ENCODE data around the gene BHLHE40.

BHLHE40 gene

DNA sequence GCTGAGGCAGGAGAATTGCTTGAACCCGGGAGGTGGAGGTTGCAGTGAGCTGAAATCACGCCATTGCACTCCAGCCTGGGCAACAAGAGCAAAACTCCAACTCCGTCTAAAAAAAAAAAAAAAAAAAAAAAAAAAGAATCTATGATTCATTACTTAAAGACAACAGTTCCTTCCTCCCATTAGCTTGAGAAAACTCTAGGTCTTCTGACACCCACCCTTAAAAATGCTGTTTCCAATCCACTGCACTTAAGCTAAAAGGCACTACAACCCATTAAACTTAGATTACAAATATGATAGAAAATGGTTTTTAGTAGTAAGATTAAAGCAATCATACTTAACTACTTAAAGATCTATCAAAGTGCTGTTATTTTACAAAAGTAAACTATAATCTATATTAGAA lies 40.0 kb upstream of the BHLHE40 start:
- DNase-seq (ENCODE audit: extremely low read depth, low read depth): no peak
- no peak overlapping the region for H3K4me3 ChIP-seq (replicated peaks; ENCODE audit: low read depth, low read length)
- TF ChIP-seq, protein P1, sequence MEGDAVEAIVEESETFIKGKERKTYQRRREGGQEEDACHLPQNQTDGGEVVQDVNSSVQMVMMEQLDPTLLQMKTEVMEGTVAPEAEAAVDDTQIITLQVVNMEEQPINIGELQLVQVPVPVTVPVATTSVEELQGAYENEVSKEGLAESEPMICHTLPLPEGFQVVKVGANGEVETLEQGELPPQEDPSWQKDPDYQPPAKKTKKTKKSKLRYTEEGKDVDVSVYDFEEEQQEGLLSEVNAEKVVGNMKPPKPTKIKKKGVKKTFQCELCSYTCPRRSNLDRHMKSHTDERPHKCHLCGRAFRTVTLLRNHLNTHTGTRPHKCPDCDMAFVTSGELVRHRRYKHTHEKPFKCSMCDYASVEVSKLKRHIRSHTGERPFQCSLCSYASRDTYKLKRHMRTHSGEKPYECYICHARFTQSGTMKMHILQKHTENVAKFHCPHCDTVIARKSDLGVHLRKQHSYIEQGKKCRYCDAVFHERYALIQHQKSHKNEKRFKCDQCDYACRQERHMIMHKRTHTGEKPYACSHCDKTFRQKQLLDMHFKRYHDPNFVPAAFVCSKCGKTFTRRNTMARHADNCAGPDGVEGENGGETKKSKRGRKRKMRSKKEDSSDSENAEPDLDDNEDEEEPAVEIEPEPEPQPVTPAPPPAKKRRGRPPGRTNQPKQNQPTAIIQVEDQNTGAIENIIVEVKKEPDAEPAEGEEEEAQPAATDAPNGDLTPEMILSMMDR (IDR thresholded peaks at IDR 0.05; ENCODE audit: low read depth, low read length, missing control alignments): no peak

- DNase-seq (ENCODE audit: extremely low read depth, low read depth): no peak
- TF ChIP-seq, protein P1 (IDR thresholded peaks at IDR 0.05; ENCODE audit: low read depth, low read length, missing control alignments): no peak
These were observed 38.3 kb upstream of the BHLHE40 start for GRCh38 chr3:4940985-4941384.

GRCh38 chr3:4943549-4943948 lies 35.7 kb upstream of the BHLHE40 start:
- H3K4me3 ChIP-seq (replicated peaks; ENCODE audit: low read depth, low read length): no peak overlapping the region
- TF ChIP-seq, protein P1 (IDR thresholded peaks at IDR 0.05; ENCODE audit: low read depth, low read length, missing control alignments): peak; percentile 47
- DNase-seq (ENCODE audit: extremely low read depth, low read depth): no peak

More at GRCh38 chr3:4940985-4941384, 38.3 kb upstream of the BHLHE40 start:
- no peak overlapping the region for H3K4me3 ChIP-seq (replicated peaks; ENCODE audit: low read depth, low read length)

DNA sequence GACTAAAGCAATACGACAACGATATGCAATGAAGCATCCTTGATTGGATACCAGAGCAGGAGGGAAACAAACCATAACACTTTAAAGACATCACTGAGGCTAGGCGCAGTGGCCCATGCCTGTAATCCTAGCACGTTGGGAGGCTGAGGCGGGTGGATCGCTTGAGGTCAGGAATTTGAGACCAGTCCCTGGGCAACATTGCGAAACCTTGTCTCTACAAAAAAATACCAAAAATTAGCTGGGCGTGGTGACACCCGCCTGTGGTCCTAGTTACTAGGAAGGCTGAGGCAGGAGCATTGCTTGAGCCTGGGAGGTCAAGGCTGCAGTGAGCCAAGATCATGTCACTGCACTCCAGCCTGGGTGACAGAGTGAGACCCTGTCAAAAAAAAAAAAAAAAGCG lies 33.9 kb upstream of the BHLHE40 start:
- no peak for DNase-seq (ENCODE audit: extremely low read depth, low read depth)
- H3K4me3 ChIP-seq (replicated peaks; ENCODE audit: low read depth, low read length): no peak overlapping the region
- TF ChIP-seq, protein P1 (IDR thresholded peaks at IDR 0.05; ENCODE audit: low read depth, low read length, missing control alignments): no peak

DNA sequence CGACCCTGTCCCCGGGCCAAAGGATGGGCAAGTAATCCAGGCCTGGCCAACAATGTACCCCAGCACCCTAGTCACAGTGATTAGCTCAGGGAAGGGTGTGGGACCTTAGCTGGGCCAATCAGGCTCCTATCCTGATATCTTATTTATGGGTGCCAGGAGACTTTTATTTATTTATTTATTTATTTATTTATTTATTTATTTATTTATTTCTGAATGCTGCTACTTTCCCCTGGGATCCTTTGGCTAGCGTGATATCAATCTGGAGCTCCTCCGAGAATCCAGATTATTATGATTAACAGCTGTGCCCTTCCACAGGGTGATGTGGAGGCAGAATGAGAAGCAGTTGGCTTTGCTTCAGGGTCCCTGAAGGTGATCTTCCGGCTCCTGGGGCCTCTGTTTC lies 32.2 kb upstream of the BHLHE40 start:
- no peak for DNase-seq (ENCODE audit: extremely low read depth, low read depth)
- no peak overlapping the region for H3K4me3 ChIP-seq (replicated peaks; ENCODE audit: low read depth, low read length)
- TF ChIP-seq, protein P1 (IDR thresholded peaks at IDR 0.05; ENCODE audit: low read depth, low read length, missing control alignments): no peak

DNA sequence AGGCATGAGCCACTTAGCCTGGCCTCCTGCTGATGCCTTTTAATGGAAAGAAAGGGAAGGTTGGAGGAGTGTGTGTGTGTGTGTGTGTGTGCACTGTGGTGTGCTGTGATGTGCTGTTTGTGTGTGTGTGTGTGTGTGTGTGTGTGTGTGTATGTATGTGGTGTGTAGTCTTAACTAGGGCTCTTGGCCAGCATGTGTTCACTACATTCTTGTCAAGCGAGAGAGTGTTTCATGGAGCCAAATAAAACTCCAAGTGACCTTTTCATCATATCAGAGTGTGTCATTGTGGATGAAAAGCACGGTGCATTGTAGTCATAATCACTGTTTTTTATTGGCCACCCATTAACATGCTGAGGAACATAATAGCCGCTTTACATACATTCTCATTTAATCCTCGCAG lies 30.8 kb upstream of the BHLHE40 start:
- H3K4me3 ChIP-seq (replicated peaks; ENCODE audit: low read depth, low read length): no peak overlapping the region
- DNase-seq (ENCODE audit: extremely low read depth, low read depth): no peak
- TF ChIP-seq, protein P1 (IDR thresholded peaks at IDR 0.05; ENCODE audit: low read depth, low read length, missing control alignments): no peak

DNA sequence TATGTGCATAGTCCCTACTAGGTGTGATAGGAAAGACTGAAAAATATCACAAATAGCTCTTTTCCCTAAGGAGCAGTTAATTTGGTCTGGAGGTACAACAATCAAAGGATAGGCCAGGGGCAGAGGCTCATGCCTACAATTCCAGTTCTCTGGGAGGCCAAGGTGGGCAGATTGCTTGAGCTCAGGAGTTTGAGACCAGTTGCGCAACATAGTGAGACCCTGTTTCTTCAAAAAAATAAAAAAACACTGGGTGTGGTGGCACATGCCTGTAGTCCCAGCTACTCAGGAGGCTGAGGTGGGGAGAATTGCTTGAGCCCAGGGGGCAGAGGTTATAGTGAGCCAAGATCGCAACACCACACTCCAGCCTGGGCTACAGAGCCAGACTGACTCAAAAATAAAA lies 30.2 kb upstream of the BHLHE40 start:
- no peak for DNase-seq (ENCODE audit: extremely low read depth, low read depth)
- H3K4me3 ChIP-seq (replicated peaks; ENCODE audit: low read depth, low read length): no peak overlapping the region
- TF ChIP-seq, protein P1 (IDR thresholded peaks at IDR 0.05; ENCODE audit: low read depth, low read length, missing control alignments): no peak
